NCI-H1694 (cell line): ENCODE measurements around the gene FMOD.

Source experiments
- DNase-seq: peaks from one replicate; lab custom pipeline; 2025; lab: John Stamatoyannopoulos, UW

Gene FMOD

DNA sequence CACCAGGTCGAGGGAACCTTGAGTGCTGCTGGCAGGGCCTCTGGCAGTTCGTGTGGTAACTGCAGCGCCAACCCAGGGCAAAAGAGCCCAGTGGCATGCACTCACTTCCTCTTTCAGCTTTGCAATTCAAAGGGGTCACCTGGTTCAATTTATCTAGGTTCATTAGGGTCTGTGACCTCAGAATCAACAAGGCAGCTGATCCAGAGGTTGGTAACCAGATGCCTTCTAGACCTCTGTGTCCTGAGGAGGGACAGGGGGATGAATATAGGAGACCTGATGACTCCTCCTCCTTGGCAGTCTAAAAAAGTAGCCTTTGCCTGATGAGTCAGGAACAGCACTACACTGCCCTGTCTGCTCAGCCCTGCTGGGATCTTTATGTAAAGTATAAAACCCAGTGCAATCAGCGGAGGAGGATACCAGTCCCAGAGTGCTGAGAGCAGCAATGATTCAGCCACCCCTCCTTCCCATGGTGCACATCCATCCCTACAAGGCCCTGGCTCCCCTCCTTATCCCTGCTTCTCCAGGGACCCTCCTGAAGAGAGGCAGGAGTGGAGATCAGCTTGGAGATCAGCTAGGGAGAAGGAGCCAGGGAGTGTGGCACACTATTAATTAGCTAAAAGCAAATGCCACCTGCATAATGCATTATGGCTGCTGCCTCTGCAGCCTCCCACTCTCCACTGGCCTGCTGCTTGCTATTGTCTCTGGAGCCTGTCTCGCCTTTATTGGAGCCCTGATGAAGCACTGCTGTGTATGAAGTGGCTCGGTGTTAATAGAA is 11.2 kb upstream of the FMOD start:
- no peak for DNase-seq

DNA sequence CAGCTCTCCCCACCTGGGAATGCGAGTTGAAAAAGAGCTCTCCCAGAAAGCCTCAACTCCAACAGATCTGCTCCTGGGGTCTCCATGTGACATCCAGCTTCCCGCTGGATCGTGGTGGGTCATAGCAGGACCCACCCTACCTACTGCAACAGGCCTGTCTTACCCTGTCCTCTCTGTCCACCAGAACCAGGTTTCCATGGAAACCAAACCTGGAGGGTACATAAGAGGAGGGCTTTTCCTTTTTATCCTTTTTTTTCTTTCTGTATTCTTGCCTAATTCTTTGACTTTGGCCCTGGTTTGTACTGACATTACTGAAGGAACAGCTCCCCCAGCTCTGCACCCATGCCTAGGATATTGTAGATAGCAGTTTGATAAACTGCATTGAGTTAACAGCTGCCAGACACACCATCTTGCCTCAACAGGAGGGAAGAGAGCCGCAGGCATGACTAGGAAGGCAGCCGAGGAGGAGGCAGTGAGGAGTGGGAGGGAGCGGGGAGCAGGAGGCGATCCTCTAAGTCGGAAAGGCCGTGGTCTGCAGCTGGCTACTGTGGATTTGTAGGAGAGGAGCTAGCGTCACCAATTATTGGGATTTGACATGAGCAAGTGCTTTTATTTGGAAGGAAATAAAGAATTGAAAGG is 9.7 kb upstream of the FMOD start:
- no peak for DNase-seq

DNA sequence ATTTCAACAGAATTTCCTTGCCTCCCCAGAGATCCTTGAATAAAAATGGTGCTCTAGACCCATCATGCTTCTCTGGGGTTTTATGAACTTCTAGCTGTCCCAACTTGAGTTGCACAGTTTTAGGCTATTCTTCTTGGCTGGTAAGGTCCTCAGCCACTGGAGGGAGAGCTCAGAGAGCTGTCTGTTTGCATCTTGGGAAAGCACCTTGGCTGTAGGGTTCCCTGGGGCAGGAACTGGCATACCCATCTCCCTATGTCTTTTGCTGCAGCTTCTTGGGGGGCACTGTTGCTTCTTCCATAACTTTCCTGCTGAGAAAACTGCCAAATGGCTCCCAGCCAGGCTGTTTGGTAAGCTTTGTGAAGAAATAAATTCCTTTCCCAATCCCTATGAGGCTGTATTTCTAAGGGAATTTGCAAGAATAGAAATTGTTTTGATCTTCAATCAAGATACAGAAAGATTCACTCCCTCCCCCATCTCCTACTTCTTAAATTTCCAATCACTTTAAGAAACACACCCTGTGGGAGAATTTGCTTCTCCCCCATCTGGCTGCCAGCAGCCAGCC is 8.2 kb upstream of the FMOD start:
- DNase-seq, result no peak

DNA sequence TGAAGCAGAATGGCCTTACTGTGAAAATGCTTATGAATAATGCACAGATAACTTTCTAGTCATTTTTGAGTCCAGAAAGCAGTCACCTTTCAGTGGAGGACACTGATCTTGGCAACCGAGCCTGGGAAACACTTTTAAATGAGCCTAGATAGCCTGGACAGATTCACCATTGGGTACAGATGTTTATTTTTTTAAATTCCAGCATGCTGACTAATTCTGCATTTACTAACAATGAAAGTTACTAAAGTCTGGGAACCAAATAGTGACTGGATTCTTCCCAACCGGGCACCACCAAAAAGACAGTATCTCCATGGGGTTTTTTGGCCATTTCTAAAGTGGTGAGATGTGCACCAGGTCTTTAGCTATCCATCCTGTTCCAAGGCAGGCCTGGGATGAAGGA is 3.3 kb upstream of the FMOD start:
- no peak for DNase-seq

DNA sequence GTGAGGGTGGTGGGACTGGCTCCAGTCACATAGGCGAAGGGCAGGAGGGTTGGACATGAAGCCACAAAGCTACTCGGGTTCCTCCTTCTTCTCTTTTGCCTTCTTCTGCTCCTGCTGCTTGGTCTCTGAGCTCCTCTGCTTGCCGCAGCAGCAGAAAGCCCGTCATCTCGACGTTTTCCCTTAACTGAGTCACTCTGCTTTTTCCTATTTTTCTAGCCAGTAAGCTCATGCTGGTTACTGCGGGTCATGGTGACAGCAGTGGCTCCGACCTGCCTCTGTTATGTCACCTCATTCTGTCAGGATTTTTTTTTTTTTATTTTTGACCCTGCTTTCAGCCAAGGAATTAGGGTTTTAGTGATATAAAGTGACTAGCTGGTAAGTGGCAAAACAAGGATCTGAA is 2.6 kb upstream of the FMOD start:
- no peak for DNase-seq

DNA sequence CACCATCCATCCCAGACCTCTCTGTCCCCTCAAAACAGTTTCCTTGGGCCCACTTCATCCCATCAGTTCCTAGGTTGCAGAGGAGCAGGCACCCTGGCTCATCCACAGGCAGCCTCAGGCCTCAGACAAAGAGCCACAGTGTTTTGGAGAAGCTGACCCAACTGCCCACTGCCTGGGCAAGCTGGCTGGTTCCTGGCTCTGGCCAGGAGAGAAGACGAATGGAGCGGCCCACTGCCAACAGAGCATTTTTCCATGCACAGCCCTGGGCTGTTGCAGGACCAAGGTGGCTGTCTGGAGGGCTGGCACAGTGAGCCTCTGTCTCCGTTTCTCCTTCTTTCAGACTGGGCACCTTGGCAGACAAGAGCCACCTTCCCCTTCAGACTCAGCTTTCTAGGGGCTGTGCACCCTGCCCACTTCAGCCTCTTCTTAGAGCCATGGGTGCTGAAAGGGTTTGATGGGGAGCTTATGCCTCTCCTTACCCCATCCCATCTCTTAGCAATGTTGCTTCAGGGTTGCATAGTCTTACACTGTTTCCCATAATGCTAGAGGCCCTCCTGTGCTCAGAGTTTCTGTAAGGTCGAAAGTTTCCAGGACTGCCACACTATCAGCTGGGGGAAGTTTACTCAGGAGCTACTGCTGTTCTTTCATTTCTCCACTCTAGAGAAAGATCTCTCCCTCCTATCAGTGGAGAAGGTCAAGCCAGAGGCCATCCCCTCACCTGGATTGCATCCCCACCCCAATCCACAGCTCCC is 973 bp downstream of the FMOD start:
- DNase-seq, result no peak

DNA sequence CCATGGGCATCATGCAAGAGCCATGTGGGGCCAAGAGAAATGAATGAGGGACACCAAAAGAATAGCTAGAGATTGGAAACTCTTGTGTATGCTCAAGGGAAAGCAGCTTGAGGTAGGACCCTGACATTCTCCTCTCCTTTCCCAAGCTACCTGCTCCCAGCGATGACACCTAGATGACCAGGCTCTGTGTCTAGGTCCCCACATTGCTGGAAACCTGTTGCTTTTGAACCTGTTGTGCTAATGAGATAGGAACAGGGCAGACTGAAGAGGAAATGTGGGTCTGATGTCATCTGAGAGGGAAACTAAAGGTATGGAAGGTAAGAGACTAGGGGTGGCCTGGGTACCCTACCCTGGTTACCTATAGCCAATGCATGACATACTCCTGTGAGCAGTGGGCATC is 1.8 kb downstream of the FMOD start:
- DNase-seq, result no peak

DNA sequence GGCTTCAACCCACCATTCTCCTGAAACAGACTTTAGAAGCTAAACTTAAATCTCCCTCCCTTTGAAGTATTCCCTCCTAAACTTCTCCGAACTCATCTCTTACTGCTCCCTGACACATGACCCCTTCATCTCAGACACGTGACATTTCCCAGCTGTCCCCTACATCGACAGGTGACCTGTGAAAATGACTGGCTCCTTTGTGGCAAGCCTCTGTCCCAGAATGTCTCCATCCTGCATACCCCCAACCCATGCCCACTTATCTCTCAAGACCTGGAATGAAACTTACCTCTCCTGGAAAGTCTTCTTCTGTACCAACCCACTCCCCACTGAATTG is 4.2 kb downstream of the FMOD start:
- DNase-seq, result no peak

GRCh38 chr1:203346060-203346768 is 4.7 kb downstream of the FMOD start:
- DNase-seq, result no peak

GRCh38 chr1:203343956-203344754 is 6.8 kb downstream of the FMOD start:
- DNase-seq, result no peak

DNA sequence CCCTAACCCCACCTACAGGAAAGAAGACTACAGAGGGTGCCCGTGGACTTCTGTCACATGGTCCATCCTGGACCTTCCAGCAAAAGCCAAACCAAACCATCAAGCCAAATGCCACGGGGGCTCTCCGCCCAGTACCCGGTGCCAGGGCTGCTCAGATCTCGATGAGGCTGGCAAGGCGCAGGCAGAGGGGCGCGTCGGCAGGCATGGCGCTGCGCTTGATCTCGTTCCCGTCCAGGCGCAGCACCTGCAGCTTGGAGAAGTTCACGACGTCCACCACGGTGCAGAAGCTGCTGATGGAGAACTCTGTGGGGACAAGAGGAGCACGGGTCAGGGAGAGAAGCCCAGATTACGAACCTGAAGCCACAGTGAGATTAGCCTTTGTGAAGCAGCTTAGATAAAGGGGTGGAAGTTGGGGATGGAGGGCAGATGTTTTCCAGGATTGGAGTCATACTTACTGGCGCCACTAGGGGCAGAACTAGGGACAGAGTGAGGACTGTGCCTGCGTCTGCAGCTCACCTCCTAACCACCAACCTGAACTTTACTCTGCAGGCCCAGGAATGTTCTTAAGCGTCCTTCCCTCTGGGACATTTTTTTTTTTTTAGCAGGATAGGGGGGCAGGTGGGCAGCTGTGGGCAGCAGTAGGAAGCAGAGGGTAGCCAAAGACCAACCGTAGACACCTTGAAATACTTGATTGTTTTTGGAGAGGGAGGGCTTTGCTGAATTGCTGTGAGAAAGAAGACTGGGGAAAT is 8.6 kb downstream of the FMOD start:
- DNase-seq, result peak; percentile 45

GRCh38 chr1:203340112-203340790 is 10.7 kb downstream of the FMOD start:
- DNase-seq, result peak; percentile 95

DNA sequence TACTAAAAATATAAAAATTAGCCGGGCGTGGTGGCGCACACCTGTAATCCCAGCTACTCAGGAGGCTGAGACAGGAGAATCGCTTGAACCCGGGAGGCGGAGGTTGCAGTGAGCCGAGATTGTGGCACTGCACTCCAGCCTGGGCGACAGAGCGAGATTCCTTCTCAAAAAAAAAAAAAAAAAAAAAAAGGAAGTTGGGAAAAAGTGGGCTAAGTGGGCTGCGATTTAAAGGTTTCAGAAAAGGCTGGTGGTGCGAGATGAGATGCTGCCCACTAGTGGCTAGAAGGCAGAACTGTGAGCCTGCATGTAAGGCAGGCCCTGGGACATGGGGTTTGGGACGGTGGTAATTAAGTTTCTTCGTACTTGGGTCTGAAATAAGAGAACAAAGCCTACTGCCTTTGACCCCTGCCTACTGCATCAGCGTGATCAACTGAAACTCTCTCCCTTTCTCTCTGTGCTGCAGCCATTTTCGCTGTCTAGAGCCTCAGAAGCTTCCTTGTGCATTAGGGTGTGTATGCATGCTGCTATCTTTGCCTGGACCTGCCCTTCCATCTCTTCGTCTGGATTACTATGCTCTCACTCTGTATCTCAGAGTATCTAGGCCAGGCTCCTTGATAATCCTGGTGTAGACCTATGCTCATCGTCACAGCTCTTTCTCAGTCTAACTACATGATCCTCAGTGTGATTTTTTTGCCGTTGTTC is 12.4 kb downstream of the FMOD start:
- DNase-seq, result peak; percentile 44

DNA sequence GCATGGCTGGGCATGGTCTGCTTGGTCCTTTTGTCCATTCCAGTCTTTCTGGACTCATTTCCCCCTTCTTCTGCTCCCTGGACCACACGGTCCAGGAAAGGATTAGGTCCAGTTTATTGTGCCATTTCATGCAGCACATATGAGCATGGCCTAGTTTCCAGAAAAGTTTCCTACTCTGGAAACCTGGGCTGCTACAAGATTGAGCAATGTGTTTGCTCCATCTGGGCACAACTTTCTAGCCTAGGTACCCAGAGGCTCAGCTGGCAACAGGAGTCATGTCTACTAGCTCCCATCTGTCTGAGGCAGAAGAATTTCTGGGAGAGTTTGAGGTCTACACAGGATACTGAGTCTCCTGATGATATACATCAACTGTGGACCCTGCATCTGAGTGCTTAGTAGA is 14.8 kb downstream of the FMOD start:
- DNase-seq, result no peak

GRCh38 chr1:203335503-203335902 is 15.4 kb downstream of the FMOD start:
- DNase-seq, result no peak

DNA sequence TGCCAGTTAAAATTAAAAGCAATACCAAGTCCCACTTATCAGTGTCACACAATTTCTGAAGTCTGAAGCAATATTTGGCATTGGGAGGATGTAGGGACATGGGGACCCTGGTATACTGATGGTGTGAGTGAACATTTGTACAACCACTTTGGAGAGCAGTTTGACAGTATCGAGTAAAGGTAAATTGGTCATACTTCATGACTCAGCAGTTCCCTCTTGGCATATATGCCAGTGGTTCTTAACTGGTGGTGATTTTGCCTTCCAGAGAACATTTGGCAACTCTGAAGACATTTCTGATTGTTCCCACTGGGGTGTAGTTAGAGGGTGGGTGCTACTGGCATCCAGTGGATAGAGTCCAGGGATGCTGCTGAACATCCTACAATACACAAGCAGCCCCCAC is 19.7 kb downstream of the FMOD start:
- no peak for DNase-seq

GRCh38 chr1:203328714-203329122 is 22.2 kb downstream of the FMOD start:
- no peak for DNase-seq

DNA sequence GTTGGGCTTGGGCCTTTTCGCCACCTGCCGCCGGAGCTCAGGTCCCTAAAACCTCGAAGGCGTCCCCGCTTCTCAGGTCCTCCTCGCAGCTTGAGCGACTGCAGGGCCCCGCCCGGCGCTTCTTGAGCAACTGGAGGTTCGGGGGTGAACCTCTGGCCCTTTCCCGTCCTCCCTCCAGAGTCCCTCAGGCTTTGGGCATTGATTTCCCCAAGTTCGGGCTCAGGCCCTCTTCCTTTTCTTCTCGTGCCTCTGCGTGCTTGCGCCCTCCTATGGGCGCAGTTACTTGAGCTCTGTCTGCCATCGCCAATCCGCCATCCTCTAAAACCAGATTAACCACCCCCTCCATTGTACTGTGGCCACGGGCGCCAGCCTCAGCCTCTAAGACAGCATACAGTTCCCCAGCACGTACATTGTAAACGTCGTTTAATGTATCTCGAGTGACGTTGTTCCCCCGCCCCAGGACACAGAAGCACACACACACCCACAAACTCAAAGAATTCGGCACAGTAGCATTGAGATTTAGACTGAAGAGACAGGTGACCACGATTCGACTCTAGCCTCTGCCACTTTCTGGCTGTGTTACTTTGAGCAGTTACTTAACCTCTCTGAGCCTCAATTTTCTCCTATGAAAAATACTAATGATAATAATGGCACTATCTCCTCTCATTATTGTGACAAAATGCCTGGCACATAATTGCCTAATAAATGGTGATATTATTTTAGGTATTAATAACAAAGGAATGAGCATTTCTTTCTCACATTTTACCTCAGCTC is 23.1 kb downstream of the FMOD start:
- DNase-seq, result no peak
